Esophagus muscularis mucosa (tissue), 3 donors: ENCODE measurements around the gene ZNF474.

ENCODE experiments used
- POLR2A ChIP-seq: fragments of 450-650 bp; IDR thresholded peaks from one replicate; pipeline ENCODE4 v1.6.1; 2017; ENCODE audit warnings: antibody characterized with exemption, moderate library complexity, mild to moderate bottlenecking, low read depth
- TF ChIP-seq, protein P1 (sequence below), 3 experiments: fragments of 200-600 bp in 2 of 3; fragments of 450-650 bp in 1 of 3; sonication (generic) in 2 of 3; IDR thresholded peaks; one replicate each; pipeline ENCODE4 v1.5.1; 2017 to 2019; ENCODE audit warnings: antibody characterized with exemption in 3 of 3, mild to moderate bottlenecking in 2 of 3, moderate library complexity in 1 of 3

DNA sequence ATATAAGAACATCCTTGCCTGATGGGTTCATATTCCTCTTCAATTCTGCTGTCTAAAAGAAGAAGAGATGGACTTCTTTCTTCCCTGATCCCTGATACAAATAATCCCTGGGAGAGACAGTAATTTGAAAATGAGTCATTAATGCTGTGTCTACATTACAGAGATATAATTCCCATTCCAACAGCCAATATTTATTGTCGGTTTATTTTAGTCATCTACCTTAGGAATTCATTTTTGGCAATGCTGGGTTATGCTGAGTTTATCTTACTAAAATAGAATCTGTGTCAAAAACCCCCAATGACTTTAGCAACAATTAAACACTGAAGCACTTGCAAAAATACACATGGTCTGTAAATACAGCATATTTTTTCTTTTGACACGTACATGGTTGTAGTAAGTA lies 23.9 kb downstream of the ZNF474 start:
- TF ChIP-seq, protein P1, sequence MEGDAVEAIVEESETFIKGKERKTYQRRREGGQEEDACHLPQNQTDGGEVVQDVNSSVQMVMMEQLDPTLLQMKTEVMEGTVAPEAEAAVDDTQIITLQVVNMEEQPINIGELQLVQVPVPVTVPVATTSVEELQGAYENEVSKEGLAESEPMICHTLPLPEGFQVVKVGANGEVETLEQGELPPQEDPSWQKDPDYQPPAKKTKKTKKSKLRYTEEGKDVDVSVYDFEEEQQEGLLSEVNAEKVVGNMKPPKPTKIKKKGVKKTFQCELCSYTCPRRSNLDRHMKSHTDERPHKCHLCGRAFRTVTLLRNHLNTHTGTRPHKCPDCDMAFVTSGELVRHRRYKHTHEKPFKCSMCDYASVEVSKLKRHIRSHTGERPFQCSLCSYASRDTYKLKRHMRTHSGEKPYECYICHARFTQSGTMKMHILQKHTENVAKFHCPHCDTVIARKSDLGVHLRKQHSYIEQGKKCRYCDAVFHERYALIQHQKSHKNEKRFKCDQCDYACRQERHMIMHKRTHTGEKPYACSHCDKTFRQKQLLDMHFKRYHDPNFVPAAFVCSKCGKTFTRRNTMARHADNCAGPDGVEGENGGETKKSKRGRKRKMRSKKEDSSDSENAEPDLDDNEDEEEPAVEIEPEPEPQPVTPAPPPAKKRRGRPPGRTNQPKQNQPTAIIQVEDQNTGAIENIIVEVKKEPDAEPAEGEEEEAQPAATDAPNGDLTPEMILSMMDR (IDR thresholded peaks at IDR 0.05): no peak
- TF ChIP-seq POLR2A: no peak
